ENCODE data around the gene INHBB.
"Not testable (repeated sequence)": the region's sequence is repeated elsewhere in the genome, so short reads cannot be mapped to it uniquely, and the experiment has no call there.

Gene INHBB

DNA sequence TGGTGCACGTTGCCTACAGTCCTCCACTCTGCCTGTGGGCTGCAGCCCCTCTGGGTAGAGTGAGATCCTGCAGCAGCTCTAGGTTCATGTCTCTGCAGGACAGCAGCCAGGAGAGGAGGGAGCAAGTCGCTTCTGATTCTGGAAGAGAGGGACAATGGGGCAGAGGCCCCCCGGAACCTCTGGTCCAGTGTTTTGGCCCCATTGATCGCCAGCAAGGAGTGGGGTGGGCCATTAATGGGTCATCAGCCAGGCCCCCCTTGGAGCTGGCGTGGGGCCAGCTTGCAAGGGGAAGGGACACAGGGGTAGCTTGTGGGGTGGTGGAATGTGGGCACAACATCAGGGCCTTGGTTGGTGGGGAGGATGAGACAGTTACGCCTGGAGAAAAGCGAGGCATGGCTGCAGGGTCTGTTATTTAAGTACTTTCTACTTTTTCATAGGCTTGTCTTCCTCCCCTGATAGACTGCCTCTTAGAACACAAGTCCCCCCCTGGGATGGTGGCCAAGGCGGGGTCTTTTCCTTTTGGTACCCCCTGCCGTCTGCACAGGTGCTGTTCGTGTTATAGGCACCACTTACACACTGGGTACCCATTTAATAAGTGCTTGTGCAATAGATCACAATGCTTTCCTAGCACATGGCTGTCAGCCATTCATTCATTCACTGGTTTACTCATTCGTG is 44.6 kb downstream of the INHBB start:
- DNase-seq (ENCODE audit: insufficient read length, low spot score) = no peak
- TF ChIP-seq POU2F2 (IDR thresholded peaks at IDR 0.05; ENCODE audit: low read depth, low read length) (no peak), PAX5 (IDR thresholded peaks at IDR 0.05; ENCODE audit: insufficient read depth, low read length, severe bottlenecking) (no peak), POLR2A (IDR thresholded peaks at IDR 0.05; ENCODE audit: low read depth, low read length) (no peak), SPI1 (IDR thresholded peaks at IDR 0.05; ENCODE audit: low read depth, low read length) (no peak), POLR2AphosphoS5 (IDR thresholded peaks at IDR 0.05; ENCODE audit: low read depth, low read length) (no peak), TAF1 (IDR thresholded peaks at IDR 0.05; ENCODE audit: low read depth, low read length) (no peak)
- FAIRE-seq = no peak

DNA sequence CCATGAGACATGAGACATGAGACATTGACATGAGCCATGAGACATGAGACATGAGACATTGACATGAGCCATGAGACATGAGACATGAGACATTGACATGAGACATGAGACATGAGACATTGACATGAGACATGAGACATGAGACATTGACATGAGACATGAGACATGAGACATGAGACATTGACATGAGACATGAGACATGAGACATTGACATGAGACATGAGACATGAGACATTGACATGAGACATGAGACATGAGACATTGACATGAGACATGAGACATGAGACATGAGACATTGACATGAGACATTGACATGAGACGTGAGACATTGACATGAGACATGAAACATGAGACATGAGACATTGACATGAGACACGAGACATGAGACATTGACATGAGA is 45.4 kb downstream of the INHBB start:
- not testable (repeated sequence) for DNase-seq (ENCODE audit: insufficient read length, low spot score)
- FAIRE-seq = peak; percentile 23

DNA sequence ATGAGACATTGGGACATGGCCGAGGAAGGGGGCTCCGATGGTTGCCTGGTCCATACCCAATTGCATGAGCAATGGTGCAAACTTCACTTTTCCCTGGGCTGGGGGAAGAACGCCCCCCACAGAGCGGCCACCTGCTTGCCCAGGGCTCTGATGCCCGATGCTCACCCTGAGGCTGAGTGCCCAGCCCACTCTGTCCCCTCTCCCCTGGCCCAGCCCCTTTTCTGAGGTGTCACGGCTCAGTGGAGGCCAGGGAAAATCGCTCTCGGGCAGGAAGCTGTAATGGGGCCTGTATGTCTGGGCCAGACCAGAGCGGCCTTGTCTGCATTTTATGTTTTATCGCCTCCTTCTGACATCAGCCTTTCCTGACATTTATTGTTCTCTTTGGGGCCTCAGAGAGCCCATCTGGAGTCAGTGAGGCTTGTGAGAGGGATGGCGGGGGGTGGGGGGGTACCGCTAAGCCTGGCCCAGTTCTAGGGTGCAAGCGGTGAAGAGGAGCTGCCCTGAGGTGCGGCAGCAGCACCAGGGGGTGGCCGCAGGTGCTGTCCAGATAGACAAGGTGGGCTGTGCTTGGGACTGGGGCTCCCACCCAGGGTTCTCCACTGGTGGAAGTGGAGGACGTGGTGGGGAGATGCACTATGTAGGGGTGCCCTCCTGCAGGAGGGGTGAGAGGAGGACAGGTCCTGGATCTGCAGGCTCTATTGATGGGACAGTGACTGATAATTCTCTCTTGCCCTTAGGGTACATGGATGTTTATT is 46.2 kb downstream of the INHBB start:
- no peak for DNase-seq (ENCODE audit: insufficient read length, low spot score)
- no peak for TF ChIP-seq POLR2A (IDR thresholded peaks at IDR 0.05; ENCODE audit: low read depth, low read length)
- FAIRE-seq = no peak

DNA sequence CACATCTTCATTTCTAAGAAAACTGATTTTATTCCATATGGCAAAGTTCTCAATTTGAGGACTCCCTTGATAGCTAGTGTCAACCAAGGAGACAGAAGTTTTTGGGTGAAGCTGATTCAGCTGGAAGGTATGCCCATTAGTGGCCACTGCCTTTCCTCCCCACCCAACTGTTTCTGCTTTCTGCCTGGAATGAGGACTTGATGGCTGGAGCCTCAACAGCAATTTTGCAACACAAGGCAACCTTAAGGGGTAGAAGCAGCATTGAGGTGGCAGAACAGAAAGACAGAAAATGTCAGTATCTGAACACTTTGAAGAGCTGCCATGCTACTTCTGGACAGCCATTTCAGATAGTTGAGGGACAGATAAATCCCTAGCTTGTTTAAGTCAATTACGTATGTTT is 47.0 kb downstream of the INHBB start:
- DNase-seq (ENCODE audit: insufficient read length, low spot score) (no peak), FAIRE-seq (no peak)
- no peak for TF ChIP-seq TAF1 (IDR thresholded peaks at IDR 0.05; ENCODE audit: low read depth, low read length)
- TF ChIP-seq PAX5 (IDR thresholded peaks at IDR 0.05; ENCODE audit: insufficient read depth, low read length, severe bottlenecking) = no peak
- no peak for TF ChIP-seq POU2F2 (IDR thresholded peaks at IDR 0.05; ENCODE audit: low read depth, low read length)
- no peak for TF ChIP-seq POLR2AphosphoS5 (IDR thresholded peaks at IDR 0.05; ENCODE audit: low read depth, low read length)
- no peak for TF ChIP-seq POLR2A (IDR thresholded peaks at IDR 0.05; ENCODE audit: low read depth, low read length)
- no peak for TF ChIP-seq SPI1 (IDR thresholded peaks at IDR 0.05; ENCODE audit: low read depth, low read length)

DNA sequence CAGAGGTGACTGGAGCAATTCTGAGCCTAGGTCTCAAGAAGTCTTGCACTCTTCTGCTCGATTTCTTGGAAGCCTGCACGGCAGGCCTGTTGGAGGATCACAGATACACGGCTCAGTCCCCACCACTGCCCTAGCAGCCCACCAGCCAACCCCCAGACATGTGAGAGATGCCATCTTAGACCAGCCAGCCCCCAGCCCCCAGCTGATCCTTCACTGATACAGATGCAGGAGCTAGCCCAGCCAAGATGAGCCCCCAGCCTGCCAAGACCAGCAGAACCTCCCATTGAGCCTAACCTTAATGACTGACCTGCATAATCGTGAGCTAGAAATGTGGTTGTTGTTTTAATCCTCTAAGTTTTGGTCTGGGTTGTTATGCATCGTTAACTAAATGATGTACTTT is 47.5 kb downstream of the INHBB start:
- DNase-seq (ENCODE audit: insufficient read length, low spot score) (no peak), FAIRE-seq (no peak)
- TF ChIP-seq POLR2AphosphoS5 (IDR thresholded peaks at IDR 0.05; ENCODE audit: low read depth, low read length) (no peak), PAX5 (IDR thresholded peaks at IDR 0.05; ENCODE audit: insufficient read depth, low read length, severe bottlenecking) (no peak), POLR2A (IDR thresholded peaks at IDR 0.05; ENCODE audit: low read depth, low read length) (no peak), TAF1 (IDR thresholded peaks at IDR 0.05; ENCODE audit: low read depth, low read length) (no peak), POU2F2 (IDR thresholded peaks at IDR 0.05; ENCODE audit: low read depth, low read length) (no peak), SPI1 (IDR thresholded peaks at IDR 0.05; ENCODE audit: low read depth, low read length) (no peak)

DNA sequence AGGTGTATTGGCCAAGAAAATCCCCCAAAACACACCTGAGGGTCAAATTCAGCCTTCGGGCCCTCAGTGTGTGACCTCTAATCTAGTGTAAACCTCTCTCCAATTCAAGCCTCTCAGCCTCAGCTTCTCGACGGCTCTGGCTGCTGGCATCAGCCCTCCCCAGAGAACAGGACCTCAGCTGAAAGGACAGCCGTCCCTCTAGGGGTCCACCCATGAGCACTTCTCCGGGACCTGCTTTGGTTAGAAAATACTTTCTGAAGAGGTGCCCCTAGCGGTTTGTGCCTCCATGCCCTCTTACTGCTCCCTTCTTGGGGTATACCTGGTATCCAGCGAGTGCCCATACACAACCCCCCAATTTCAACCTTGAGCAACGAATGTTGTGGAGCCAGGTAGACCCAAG is 48.8 kb downstream of the INHBB start:
- FAIRE-seq (no peak), DNase-seq (ENCODE audit: insufficient read length, low spot score) (no peak)
- TF ChIP-seq SPI1 (IDR thresholded peaks at IDR 0.05; ENCODE audit: low read depth, low read length) (no peak), PAX5 (IDR thresholded peaks at IDR 0.05; ENCODE audit: insufficient read depth, low read length, severe bottlenecking) (no peak), POU2F2 (IDR thresholded peaks at IDR 0.05; ENCODE audit: low read depth, low read length) (no peak), TAF1 (IDR thresholded peaks at IDR 0.05; ENCODE audit: low read depth, low read length) (no peak), POLR2AphosphoS5 (IDR thresholded peaks at IDR 0.05; ENCODE audit: low read depth, low read length) (no peak), POLR2A (IDR thresholded peaks at IDR 0.05; ENCODE audit: low read depth, low read length) (no peak)

DNA sequence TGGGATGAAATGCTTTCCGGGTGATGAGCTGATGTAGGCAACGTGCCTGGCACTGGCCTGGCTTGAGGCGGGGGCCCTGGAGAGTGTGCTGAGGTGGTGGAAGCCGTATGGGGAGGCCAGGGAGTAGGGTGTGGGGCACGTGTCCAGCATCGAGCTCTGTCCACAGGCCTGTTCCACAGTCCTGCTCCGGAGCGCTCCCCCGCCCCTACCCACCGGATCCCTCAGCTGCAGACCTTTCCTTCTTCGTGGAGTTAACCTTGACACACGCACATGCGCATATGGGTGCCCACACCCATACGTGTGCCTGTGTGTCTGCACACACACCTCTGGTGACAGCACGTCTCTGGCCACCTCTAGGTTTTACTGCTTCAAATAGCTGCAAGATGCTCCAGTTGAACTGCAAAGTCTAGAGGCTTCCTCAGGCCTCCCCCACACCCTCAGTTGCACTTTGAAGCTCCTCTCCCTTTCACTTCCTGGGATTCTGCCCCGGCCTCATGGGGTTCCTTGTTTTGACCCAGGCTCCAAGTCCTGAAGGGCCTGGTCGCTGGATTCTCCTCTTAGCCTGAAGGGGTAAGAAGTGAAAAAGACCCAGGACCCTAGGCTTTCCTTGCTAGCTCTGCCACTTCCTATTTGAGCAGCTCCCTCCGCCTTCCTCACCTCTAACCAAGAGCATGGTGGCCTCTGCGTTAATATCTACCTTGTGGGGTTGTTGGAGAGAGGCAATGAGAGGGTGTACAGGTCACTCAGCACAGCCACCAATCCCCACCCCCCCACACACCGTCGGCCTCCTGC is 49.5 kb downstream of the INHBB start:
- TF ChIP-seq POLR2AphosphoS5 (IDR thresholded peaks at IDR 0.05; ENCODE audit: low read depth, low read length) (no peak), SPI1 (IDR thresholded peaks at IDR 0.05; ENCODE audit: low read depth, low read length) (no peak), POU2F2 (IDR thresholded peaks at IDR 0.05; ENCODE audit: low read depth, low read length) (no peak), PAX5 (IDR thresholded peaks at IDR 0.05; ENCODE audit: insufficient read depth, low read length, severe bottlenecking) (no peak), POLR2A (IDR thresholded peaks at IDR 0.05; ENCODE audit: low read depth, low read length) (no peak), TAF1 (IDR thresholded peaks at IDR 0.05; ENCODE audit: low read depth, low read length) (no peak)
- no peak for FAIRE-seq
- DNase-seq (ENCODE audit: insufficient read length, low spot score) = no peak

DNA sequence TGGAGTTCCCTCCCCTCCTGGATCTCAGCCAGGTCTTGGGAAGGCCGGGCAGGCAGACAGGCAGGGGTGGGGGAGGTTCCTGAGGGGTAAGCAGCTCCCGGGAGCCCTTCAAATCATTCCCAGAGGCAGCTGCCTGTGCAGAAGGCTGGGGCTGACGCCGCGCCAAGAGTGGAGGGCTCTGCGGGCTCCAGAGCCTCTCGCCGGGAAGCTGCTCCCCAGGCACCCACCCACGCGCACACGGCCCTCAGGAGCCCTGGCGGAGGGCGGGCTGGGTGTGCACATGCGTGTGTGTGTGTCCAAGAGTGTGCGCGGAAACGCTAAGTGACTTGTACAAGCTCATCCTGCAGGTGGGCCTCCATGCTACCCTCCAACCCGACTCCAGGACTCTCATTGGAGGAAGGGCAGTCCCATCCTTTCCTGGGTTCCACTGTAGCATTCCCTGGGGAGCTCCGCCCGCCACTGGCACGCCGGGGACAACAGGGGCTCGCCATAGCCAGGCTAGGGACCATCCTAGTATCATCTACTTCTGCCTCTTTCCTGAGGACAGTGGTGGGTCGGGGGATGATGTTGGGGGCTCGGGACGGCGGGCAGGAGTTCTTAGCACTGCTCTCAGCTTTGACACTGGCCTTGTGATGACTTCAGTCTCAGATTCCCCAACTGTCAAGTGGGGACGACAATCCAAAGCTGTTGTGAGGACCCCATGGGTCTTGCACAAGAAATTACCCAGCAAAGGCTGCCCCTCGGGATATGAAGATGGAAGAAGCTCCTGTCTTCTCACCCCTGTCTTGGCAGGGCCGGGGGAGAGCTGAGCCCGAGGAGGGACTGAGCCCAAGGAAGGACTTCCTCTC is 50.3 kb downstream of the INHBB start:
- DNase-seq (ENCODE audit: insufficient read length, low spot score) (no peak), FAIRE-seq (no peak)
- TF ChIP-seq POLR2AphosphoS5 (IDR thresholded peaks at IDR 0.05; ENCODE audit: low read depth, low read length) = no peak
- no peak for TF ChIP-seq TAF1 (IDR thresholded peaks at IDR 0.05; ENCODE audit: low read depth, low read length)
- TF ChIP-seq PAX5 (IDR thresholded peaks at IDR 0.05; ENCODE audit: insufficient read depth, low read length, severe bottlenecking) = no peak
- TF ChIP-seq POU2F2 (IDR thresholded peaks at IDR 0.05; ENCODE audit: low read depth, low read length) = no peak
- no peak for TF ChIP-seq SPI1 (IDR thresholded peaks at IDR 0.05; ENCODE audit: low read depth, low read length)
- no peak for TF ChIP-seq POLR2A (IDR thresholded peaks at IDR 0.05; ENCODE audit: low read depth, low read length)

Data from GM12891 (cell line).